HepG2 (cell line): ENCODE data around the gene SDR39U1. TPM values are rescaled to one million over a fixed set of nuclear protein-coding genes. Genes with fewer than 3 reads are reported as not detected.
A peak's percentile ranks its signal among the peaks of the same experiment; 100 is the strongest.

Source experiments
- GATAD2A ChIP-seq: IDR thresholded peaks from 2 replicates; pipeline ENCODE4 v1.6.1; 2016
- HHEX ChIP-seq: IDR thresholded peaks from 2 replicates; pipeline ENCODE4 v1.6.1; 2016; ENCODE audit warnings: control low read depth
- KDM2A ChIP-seq: sonication (generic); formaldehyde crosslinking; IDR thresholded peaks from 2 replicates; pipeline ENCODE4 v1.4.0; 2020; ENCODE audit warnings: low read depth, missing genetic modification reagents, borderline replicate concordance
- NONO ChIP-seq, 2 experiments: fragments of 450-650 bp in 1 of 2; sonication (generic) in 1 of 2; formaldehyde crosslinking in 1 of 2; IDR thresholded peaks in 1 of 2; conservative IDR thresholded peaks in 1 of 2; 2 replicates each; pipeline versions ENCODE4 v1.6.1 to v1.8.0; 2017 to 2022; ENCODE audit warnings: mild to moderate bottlenecking in 1 of 2, missing genetic modification reagents in 1 of 2, moderate library complexity in 1 of 2
- RCOR2 ChIP-seq: IDR thresholded peaks from 2 replicates; pipeline ENCODE4 v1.6.1; 2016; ENCODE audit warnings: missing biosample characterization, missing genetic modification reagents
- SALL1 ChIP-seq: sonication (generic); formaldehyde crosslinking; IDR thresholded peaks from 2 replicates; pipeline ENCODE4 v1.8.0; 2022; ENCODE audit warnings: mild to moderate bottlenecking, missing genetic modification reagents
- SP1 ChIP-seq, 2 experiments: fragments of 450-650 bp in 1 of 2; sonication (generic) in 1 of 2; formaldehyde crosslinking in 1 of 2; IDR thresholded peaks; 2 replicates each; pipeline versions ENCODE4 v1.4.0 to v1.6.1; 2016 to 2020; ENCODE audit warnings: missing genetic modification reagents in 1 of 2
- THAP11 ChIP-seq: IDR thresholded peaks from 2 replicates; pipeline ENCODE4 v1.6.1; 2016; ENCODE audit warnings: missing biosample characterization, missing genetic modification reagents
- TMF1 ChIP-seq: sonication (generic); formaldehyde crosslinking; IDR thresholded peaks from 2 replicates; pipeline ENCODE4 v1.8.1; 2022; ENCODE audit warnings: low read depth, missing genetic modification reagents
- ZFY ChIP-seq: sonication (generic); formaldehyde crosslinking; IDR thresholded peaks from 2 replicates; pipeline ENCODE4 v1.4.0; 2020; ENCODE audit warnings: missing genetic modification reagents
- ZNF569 ChIP-seq: sonication (generic); formaldehyde crosslinking; IDR thresholded peaks from 2 replicates; pipeline ENCODE4 v1.5.0; 2020; ENCODE audit warnings: mild to moderate bottlenecking, missing genetic modification reagents, moderate library complexity, borderline replicate concordance
- ZNF644 ChIP-seq: IDR thresholded peaks from 2 replicates; pipeline ENCODE4 v1.6.1; 2016; ENCODE audit warnings: low read depth
- ZNF766 ChIP-seq: sonication (generic); formaldehyde crosslinking; IDR thresholded peaks from 2 replicates; pipeline ENCODE4 v1.5.0; 2020; ENCODE audit warnings: missing genetic modification reagents, borderline replicate concordance
- ZNF772 ChIP-seq: sonication (generic); formaldehyde crosslinking; IDR thresholded peaks from 2 replicates; pipeline ENCODE4 v1.5.0; 2020; ENCODE audit warnings: mild to moderate bottlenecking, missing genetic modification reagents
- polyA plus RNA-seq, 8 experiments: library from polyadenylated mRNA; depleted of rRNA in 3 of 8; stranded (reverse) in 7 of 8; unstranded in 1 of 8; fragments of >200 nt; fragmentation: Illumina TruSeq in 4 of 8; extraction: Trizol in 4 of 8; gene quantifications; 2 replicates each; pipeline versions ENCODE4 v1.2.1 to v1.2.3, GENCODE V29; 2011 to 2016; ENCODE audit warnings: low read depth in 4 of 8, missing spikeins in 1 of 8, mixed read lengths in 1 of 8; ENCODE audit not compliant: insufficient read depth in 1 of 8
- total RNA-seq, 5 experiments: library from RNA; depleted of rRNA; stranded (reverse); fragments of >200 nt; fragmentation: Illumina TruSeq; extraction: Trizol; gene quantifications; 2 replicates each; pipeline ENCODE4 v1.2.3, GENCODE V29; 2016; ENCODE audit warnings: low read depth in 1 of 5
- TF ChIP-seq, protein P1 (sequence below): sonication (generic); formaldehyde crosslinking; IDR thresholded peaks from 2 replicates; pipeline ENCODE4 v1.5.0; 2020; ENCODE audit warnings: mild to moderate bottlenecking, missing genetic modification reagents
- TF ChIP-seq, protein P2 (sequence below): sonication (generic); formaldehyde crosslinking; IDR thresholded peaks from 2 replicates; pipeline ENCODE4 v1.4.0; 2020; ENCODE audit warnings: missing genetic modification reagents, borderline replicate concordance
- TF ChIP-seq, protein P3 (sequence below): IDR thresholded peaks from 2 replicates; pipeline ENCODE4 v1.6.1; 2016; ENCODE audit warnings: low read depth, control low read depth
- TF ChIP-seq, protein P4 (sequence below): sonication (generic); formaldehyde crosslinking; IDR thresholded peaks from 2 replicates; pipeline ENCODE4 v1.5.1; 2020; ENCODE audit warnings: mild to moderate bottlenecking, missing genetic modification reagents, moderate library complexity

Gene SDR39U1
- total and polyA plus RNA-seq, 2 of the 13 experiments (the other 11 are each of a cell fraction or from before 2014, with no cell fraction given) = 34.4 to 129 TPM

DNA sequence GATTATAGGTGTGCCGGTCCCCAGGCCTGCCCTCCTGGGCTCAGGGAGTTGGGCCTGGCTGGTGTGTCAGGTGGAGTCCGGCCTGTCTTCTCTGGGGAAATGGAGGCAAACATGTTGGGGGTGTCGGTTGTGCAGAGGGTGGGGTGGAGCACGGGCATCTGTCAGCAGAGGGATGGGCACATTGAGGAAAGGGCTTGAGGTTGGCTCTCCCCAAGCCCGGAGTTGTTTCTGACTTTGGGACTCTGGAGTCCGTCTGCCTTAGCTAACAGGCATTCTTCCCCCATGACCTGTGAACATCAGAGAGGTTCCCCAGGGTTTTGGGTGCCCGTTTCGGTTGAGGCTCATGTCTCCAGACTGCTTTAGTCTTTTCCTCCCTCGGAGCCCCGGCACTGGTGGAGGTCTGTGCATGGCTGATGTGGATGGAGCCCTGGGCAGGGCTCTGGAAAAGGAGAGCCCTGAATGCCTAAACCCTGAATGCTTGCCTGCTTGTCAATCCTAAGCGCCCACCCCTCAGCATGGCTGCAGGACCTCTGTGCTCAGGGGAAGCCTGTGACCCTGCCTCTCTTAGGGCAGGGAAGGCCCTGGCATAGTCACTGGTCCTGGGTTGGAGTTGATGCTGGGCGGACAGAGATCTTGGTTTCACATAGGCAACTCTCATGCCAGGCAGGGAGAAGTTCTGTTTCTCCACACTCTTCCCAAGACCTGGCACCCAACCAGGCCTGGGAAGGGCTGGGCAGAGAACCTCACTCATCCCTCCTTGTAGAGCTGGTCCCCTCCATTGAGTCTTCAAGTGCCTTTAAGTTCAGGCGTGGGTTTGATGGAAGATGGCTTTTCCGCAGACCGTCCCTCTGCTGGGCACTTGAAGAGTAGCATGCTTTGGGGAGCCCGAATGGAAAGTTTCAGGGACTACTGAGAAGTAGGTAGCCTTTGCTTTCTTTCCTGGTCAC lies 30.9 kb downstream of the SDR39U1 start (continued):
- TF ChIP-seq, protein P1, sequence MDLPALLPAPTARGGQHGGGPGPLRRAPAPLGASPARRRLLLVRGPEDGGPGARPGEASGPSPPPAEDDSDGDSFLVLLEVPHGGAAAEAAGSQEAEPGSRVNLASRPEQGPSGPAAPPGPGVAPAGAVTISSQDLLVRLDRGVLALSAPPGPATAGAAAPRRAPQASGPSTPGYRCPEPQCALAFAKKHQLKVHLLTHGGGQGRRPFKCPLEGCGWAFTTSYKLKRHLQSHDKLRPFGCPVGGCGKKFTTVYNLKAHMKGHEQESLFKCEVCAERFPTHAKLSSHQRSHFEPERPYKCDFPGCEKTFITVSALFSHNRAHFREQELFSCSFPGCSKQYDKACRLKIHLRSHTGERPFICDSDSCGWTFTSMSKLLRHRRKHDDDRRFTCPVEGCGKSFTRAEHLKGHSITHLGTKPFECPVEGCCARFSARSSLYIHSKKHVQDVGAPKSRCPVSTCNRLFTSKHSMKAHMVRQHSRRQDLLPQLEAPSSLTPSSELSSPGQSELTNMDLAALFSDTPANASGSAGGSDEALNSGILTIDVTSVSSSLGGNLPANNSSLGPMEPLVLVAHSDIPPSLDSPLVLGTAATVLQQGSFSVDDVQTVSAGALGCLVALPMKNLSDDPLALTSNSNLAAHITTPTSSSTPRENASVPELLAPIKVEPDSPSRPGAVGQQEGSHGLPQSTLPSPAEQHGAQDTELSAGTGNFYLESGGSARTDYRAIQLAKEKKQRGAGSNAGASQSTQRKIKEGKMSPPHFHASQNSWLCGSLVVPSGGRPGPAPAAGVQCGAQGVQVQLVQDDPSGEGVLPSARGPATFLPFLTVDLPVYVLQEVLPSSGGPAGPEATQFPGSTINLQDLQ (CRISPR knock-in tag) = peak; percentile 42; the same call in 1 of the 2 replicates
- no peak for TF ChIP-seq RCOR2 (CRISPR knock-in tag)
- TF ChIP-seq, protein P2, sequence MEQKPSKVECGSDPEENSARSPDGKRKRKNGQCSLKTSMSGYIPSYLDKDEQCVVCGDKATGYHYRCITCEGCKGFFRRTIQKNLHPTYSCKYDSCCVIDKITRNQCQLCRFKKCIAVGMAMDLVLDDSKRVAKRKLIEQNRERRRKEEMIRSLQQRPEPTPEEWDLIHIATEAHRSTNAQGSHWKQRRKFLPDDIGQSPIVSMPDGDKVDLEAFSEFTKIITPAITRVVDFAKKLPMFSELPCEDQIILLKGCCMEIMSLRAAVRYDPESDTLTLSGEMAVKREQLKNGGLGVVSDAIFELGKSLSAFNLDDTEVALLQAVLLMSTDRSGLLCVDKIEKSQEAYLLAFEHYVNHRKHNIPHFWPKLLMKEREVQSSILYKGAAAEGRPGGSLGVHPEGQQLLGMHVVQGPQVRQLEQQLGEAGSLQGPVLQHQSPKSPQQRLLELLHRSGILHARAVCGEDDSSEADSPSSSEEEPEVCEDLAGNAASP (CRISPR knock-in tag) = peak; percentile 38; the same call in 1 of the 2 replicates
- no peak for TF ChIP-seq ZNF569 (CRISPR knock-in tag)
- TF ChIP-seq SALL1 (CRISPR knock-in tag) = peak; percentile 27; the same call in 1 of the 2 replicates
- no peak for TF ChIP-seq ZNF644 (CRISPR knock-in tag)
- no peak for TF ChIP-seq NONO (IDR thresholded peaks at IDR 0.05)
- no peak for TF ChIP-seq NONO (CRISPR knock-in tag; conservative IDR thresholded peaks at IDR 0.05)
- TF ChIP-seq THAP11 = 0 out of 2 replicates have a peak, but pooled peaks have one; percentile 29
- 0 out of 2 replicates have a peak, but pooled peaks have one; percentile 14 for TF ChIP-seq GATAD2A
- TF ChIP-seq, protein P3, sequence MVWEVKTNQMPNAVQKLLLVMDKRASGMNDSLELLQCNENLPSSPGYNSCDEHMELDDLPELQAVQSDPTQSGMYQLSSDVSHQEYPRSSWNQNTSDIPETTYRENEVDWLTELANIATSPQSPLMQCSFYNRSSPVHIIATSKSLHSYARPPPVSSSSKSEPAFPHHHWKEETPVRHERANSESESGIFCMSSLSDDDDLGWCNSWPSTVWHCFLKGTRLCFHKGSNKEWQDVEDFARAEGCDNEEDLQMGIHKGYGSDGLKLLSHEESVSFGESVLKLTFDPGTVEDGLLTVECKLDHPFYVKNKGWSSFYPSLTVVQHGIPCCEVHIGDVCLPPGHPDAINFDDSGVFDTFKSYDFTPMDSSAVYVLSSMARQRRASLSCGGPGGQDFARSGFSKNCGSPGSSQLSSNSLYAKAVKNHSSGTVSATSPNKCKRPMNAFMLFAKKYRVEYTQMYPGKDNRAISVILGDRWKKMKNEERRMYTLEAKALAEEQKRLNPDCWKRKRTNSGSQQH = 0 out of 2 replicates have a peak, but pooled peaks have one; percentile 46
- no peak for TF ChIP-seq ZNF772 (CRISPR knock-in tag)
- 0 out of 2 replicates have a peak, but pooled peaks have one; percentile 31 for TF ChIP-seq HHEX
- TF ChIP-seq ZNF766 = no peak; the same call in 1 of the 2 replicates
- TF ChIP-seq, protein P4, sequence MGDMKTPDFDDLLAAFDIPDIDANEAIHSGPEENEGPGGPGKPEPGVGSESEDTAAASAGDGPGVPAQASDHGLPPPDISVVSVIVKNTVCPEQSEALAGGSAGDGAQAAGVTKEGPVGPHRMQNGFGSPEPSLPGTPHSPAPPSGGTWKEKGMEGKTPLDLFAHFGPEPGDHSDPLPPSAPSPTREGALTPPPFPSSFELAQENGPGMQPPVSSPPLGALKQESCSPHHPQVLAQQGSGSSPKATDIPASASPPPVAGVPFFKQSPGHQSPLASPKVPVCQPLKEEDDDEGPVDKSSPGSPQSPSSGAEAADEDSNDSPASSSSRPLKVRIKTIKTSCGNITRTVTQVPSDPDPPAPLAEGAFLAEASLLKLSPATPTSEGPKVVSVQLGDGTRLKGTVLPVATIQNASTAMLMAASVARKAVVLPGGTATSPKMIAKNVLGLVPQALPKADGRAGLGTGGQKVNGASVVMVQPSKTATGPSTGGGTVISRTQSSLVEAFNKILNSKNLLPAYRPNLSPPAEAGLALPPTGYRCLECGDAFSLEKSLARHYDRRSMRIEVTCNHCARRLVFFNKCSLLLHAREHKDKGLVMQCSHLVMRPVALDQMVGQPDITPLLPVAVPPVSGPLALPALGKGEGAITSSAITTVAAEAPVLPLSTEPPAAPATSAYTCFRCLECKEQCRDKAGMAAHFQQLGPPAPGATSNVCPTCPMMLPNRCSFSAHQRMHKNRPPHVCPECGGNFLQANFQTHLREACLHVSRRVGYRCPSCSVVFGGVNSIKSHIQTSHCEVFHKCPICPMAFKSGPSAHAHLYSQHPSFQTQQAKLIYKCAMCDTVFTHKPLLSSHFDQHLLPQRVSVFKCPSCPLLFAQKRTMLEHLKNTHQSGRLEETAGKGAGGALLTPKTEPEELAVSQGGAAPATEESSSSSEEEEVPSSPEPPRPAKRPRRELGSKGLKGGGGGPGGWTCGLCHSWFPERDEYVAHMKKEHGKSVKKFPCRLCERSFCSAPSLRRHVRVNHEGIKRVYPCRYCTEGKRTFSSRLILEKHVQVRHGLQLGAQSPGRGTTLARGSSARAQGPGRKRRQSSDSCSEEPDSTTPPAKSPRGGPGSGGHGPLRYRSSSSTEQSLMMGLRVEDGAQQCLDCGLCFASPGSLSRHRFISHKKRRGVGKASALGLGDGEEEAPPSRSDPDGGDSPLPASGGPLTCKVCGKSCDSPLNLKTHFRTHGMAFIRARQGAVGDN (CRISPR knock-in tag) = peak; percentile 34; the same call in 1 of the 2 replicates
- no peak for TF ChIP-seq SP1 (IDR thresholded peaks at IDR 0.05)
- 0 out of 2 replicates have a peak, but pooled peaks have one; percentile 14 for TF ChIP-seq SP1 (CRISPR knock-in tag; IDR thresholded peaks at IDR 0.05)
- TF ChIP-seq KDM2A = peak; percentile 33; the same call in 1 of the 2 replicates
- no peak for TF ChIP-seq TMF1 (CRISPR knock-in tag)
- TF ChIP-seq ZFY (CRISPR knock-in tag) = no peak; the same call in 1 of the 2 replicates
